Ascending aorta (tissue), 2 donors: ENCODE results near the gene TVP23A. TPM values are rescaled to one million over a fixed set of nuclear protein-coding genes. Genes with fewer than 3 reads are reported as not detected.

Source experiments
- DNase-seq, 2 donors: peaks; one replicate each; pipeline ENCODE4 v3.0.0-alpha.2; 2019; ENCODE audit warnings: low spot score in 2 of 2
- H3K27ac ChIP-seq, 2 donors: fragments of 200-600 bp; sonication (generic); one replicate each; pipeline ENCODE4 v1.5.1; 2016 to 2017; ENCODE audit warnings: mild to moderate bottlenecking in 1 of 2
- H3K27me3 ChIP-seq: fragments of 200-600 bp; sonication (generic); one replicate; pipeline ENCODE4 v1.5.1; 2017
- H3K36me3 ChIP-seq, 2 donors: fragments of 200-600 bp; sonication (generic); one replicate each; pipeline ENCODE4 v1.5.1; 2016
- H3K4me1 ChIP-seq, 2 donors: fragments of 200-600 bp; sonication (generic); one replicate each; pipeline ENCODE4 v1.5.1; 2016 to 2017; ENCODE audit warnings: mild to moderate bottlenecking in 1 of 2
- H3K4me3 ChIP-seq, 2 donors: fragments of 200-600 bp; sonication (generic); one replicate each; pipeline ENCODE4 v1.5.1; 2016 to 2017; ENCODE audit warnings: mild to moderate bottlenecking in 1 of 2
- H3K9me3 ChIP-seq, 2 donors: fragments of 200-600 bp; sonication (generic); one replicate each; pipeline ENCODE4 v1.5.1; 2016
- CTCF ChIP-seq, 3 experiments: fragments of 200-600 bp in 2 of 3; fragments of 450-650 bp in 1 of 3; sonication (generic) in 2 of 3; IDR thresholded peaks; one replicate each; pipeline ENCODE4 v1.5.1; 2016 to 2019; ENCODE audit warnings: antibody characterized with exemption in 3 of 3, mild to moderate bottlenecking in 1 of 3, moderate library complexity in 1 of 3
- intact Hi-C: fragments of 100-400 bp; cut with DNase I; formaldehyde crosslinking; loops from one replicate; pipeline ENCODE4 v1.15.1; 2023
- total RNA-seq: library from RNA; depleted of rRNA; stranded (reverse); fragments of >200 nt; gene quantifications from one replicate; pipeline ENCODE4 v1.1.0, GENCODE V29; 2016

Gene TVP23A
- total RNA-seq, 1 donor from 2014 or later: not detected

GRCh38 chr16:10828851-10829366 lies 10.3 kb upstream of the TVP23A start:
- TF ChIP-seq CTCF (IDR thresholded peaks at IDR 0.05): no peak
- no peaks in the 10 kb centered on the region for H3K9me3 ChIP-seq
- peak overlapping the region in 1 of 2 donors; percentile 30 for H3K4me3 ChIP-seq
- peaks cover 10 to 25% of the 10 kb centered on the region in 2 donors for H3K4me1 ChIP-seq
- peak; percentile 79 to 98 for DNase-seq
- H3K27ac ChIP-seq: peak overlapping the region; percentile 93 to 99
- no peaks in the 10 kb centered on the region for H3K27me3 ChIP-seq
- intact Hi-C loops: loop anchor here (1.0 to 5.0 kb wide), 7 partner anchors 72 to 668 kb away; partner anchors contain the start of gene EMP2
- no peaks in the 10 kb centered on the region for H3K36me3 ChIP-seq

GRCh38 chr16:10827691-10828341 lies 9.2 kb upstream of the TVP23A start:
- intact Hi-C loops: loop anchor here (2.0 to 5.0 kb wide), 6 partner anchors 71 to 669 kb away; partner anchors contain the start of gene EMP2
- DNase-seq: peak; percentile 51 to 91
- Histone ChIP-seq H3K27me3 (no peaks in the 10 kb centered on the region), H3K36me3 (no peaks in the 10 kb centered on the region), H3K27ac (peak overlapping the region; percentile 93 to 99), H3K4me3 (peak overlapping the region in 1 of 2 donors; percentile 35), H3K4me1 (peaks cover 10 to 25% of the 10 kb centered on the region in 2 donors), H3K9me3 (no peaks in the 10 kb centered on the region)
- no peak for TF ChIP-seq CTCF (IDR thresholded peaks at IDR 0.05)

- Histone ChIP-seq H3K27ac (no peak overlapping the region), H3K4me1 (peaks cover 10 to 24% of the 10 kb centered on the region in 2 donors), H3K4me3 (no peak overlapping the region), H3K36me3 (no peaks in the 10 kb centered on the region), H3K9me3 (no peaks in the 10 kb centered on the region), H3K27me3 (no peaks in the 10 kb centered on the region)
- DNase-seq: no peak
- intact Hi-C loops: no loop called here
- TF ChIP-seq CTCF (IDR thresholded peaks at IDR 0.05): no peak
Observed at GRCh38 chr16:10824111-10824893, 5.7 kb upstream of the TVP23A start.

- no peak for TF ChIP-seq CTCF (IDR thresholded peaks at IDR 0.05)
- no peaks in the 10 kb centered on the region for H3K27me3 ChIP-seq
- H3K36me3 ChIP-seq: no peaks in the 10 kb centered on the region
- H3K4me1 ChIP-seq: peaks cover 8 to 17% of the 10 kb centered on the region in 2 donors
- no peaks in the 10 kb centered on the region for H3K9me3 ChIP-seq
- H3K27ac ChIP-seq: no peak overlapping the region
- intact Hi-C loops: no loop called here
- no peak for DNase-seq
- H3K4me3 ChIP-seq: no peak overlapping the region
Observed at GRCh38 chr16:10822702-10823101, 4.1 kb upstream of the TVP23A start.

- no peaks in the 10 kb centered on the region for H3K36me3 ChIP-seq
Observed at GRCh38 chr16:10820546-10820945, 2.0 kb upstream of the TVP23A start.

More at GRCh38 chr16:10820546-10820945, 2.0 kb upstream of the TVP23A start:
- DNase-seq: no peak
- H3K9me3 ChIP-seq: no peaks in the 10 kb centered on the region
- no peaks in the 10 kb centered on the region for H3K27me3 ChIP-seq
- peaks cover 0 to 5% of the 10 kb centered on the region in 2 donors for H3K4me1 ChIP-seq
- H3K4me3 ChIP-seq: no peak overlapping the region
- no peak for TF ChIP-seq CTCF (IDR thresholded peaks at IDR 0.05)
- H3K27ac ChIP-seq: no peak overlapping the region
- intact Hi-C loops: no loop called here
